Trophoblast cell (in vitro differentiated cells and primary cell): ENCODE results near the gene PGAM5.

Experiments
- DNase-seq, 2 donors: peaks; one replicate each; pipeline ENCODE4 v3.0.0-alpha.2; 2016
- H2AFZ ChIP-seq: 2 replicates; pipeline ENCODE4 v1.6.1; 2013; ENCODE audit warnings: low read length, moderate library complexity, mild to moderate bottlenecking; ENCODE audit not compliant: insufficient read depth, poor library complexity
- H2AK5ac ChIP-seq: 2 replicates; pipeline ENCODE4 v1.6.1; 2013; ENCODE audit warnings: mild to moderate bottlenecking, low read length
- H2BK120ac ChIP-seq: 2 replicates; pipeline ENCODE4 v1.6.1; 2013; ENCODE audit warnings: low read length, mild to moderate bottlenecking, moderate library complexity; ENCODE audit not compliant: insufficient read depth, poor library complexity
- H2BK12ac ChIP-seq: 2 replicates; pipeline ENCODE4 v1.6.1; 2013; ENCODE audit warnings: mild to moderate bottlenecking, low read length, moderate library complexity
- H2BK5ac ChIP-seq: 2 replicates; pipeline ENCODE4 v1.6.1; 2013; ENCODE audit warnings: low read length, low read depth, moderate library complexity, mild to moderate bottlenecking; ENCODE audit not compliant: poor library complexity
- H3K14ac ChIP-seq: 2 replicates; pipeline ENCODE4 v1.6.1; 2013; ENCODE audit warnings: mild to moderate bottlenecking, low read length
- H3K18ac ChIP-seq: 2 replicates; pipeline ENCODE4 v1.6.1; 2013; ENCODE audit warnings: mild to moderate bottlenecking, low read length
- H3K23ac ChIP-seq: 2 replicates; pipeline ENCODE4 v1.6.1; 2013; ENCODE audit warnings: low read length
- H3K27ac ChIP-seq: 2 replicates; pipeline ENCODE4 v1.5.1; 2013; ENCODE audit warnings: low read depth, mild to moderate bottlenecking, inconsistent platforms, low read length, moderate library complexity
- H3K27me3 ChIP-seq: 2 replicates; pipeline ENCODE4 v1.6.1; 2013; ENCODE audit warnings: inconsistent platforms, mild to moderate bottlenecking, low read length, moderate library complexity; ENCODE audit not compliant: insufficient read depth
- H3K36me3 ChIP-seq, 2 experiments: 1 replicate in 1 of 2; 2 replicates in 1 of 2; pipeline ENCODE4 v1.6.1; 2013; ENCODE audit warnings: low read length in 2 of 2, mild to moderate bottlenecking in 2 of 2, moderate library complexity in 1 of 2; ENCODE audit not compliant: insufficient read depth in 2 of 2, control insufficient read depth in 1 of 2
- H3K4ac ChIP-seq: 2 replicates; pipeline ENCODE4 v1.6.1; 2013; ENCODE audit warnings: low read depth, mild to moderate bottlenecking, low read length, moderate library complexity
- H3K4me1 ChIP-seq, 2 experiments: 1 replicate in 1 of 2; 2 replicates in 1 of 2; pipeline ENCODE4 v1.6.1; 2013; ENCODE audit warnings: low read length in 2 of 2, mild to moderate bottlenecking in 2 of 2, moderate library complexity in 1 of 2; ENCODE audit not compliant: insufficient read depth in 2 of 2, control insufficient read depth in 1 of 2
- H3K4me2 ChIP-seq: 2 replicates; pipeline ENCODE4 v1.6.1; 2013; ENCODE audit warnings: inconsistent platforms, mild to moderate bottlenecking, low read length, moderate library complexity
- H3K4me3 ChIP-seq: 2 replicates; pipeline ENCODE4 v1.5.1; 2013; ENCODE audit warnings: mild to moderate bottlenecking, low read depth, low read length, inconsistent platforms
- H3K79me1 ChIP-seq: one replicate; pipeline ENCODE4 v1.6.1; 2013; ENCODE audit warnings: low read length
- H3K79me2 ChIP-seq: 2 replicates; pipeline ENCODE4 v1.6.1; 2013; ENCODE audit warnings: low read length, mild to moderate bottlenecking; ENCODE audit not compliant: control insufficient read depth, insufficient read depth, poor library complexity
- H3K9ac ChIP-seq: 2 replicates; pipeline ENCODE4 v1.6.1; 2013; ENCODE audit warnings: mild to moderate bottlenecking, low read length
- H3K9me3 ChIP-seq: 2 replicates; pipeline ENCODE4 v1.6.1; 2013; ENCODE audit warnings: low read depth, mild to moderate bottlenecking, control low read depth, inconsistent platforms, low read length; ENCODE audit not compliant: insufficient read depth
- H4K12ac ChIP-seq: 2 replicates; pipeline ENCODE4 v1.6.1; 2013; ENCODE audit warnings: low read depth, mild to moderate bottlenecking, low read length, moderate library complexity
- H4K8ac ChIP-seq: 2 replicates; pipeline ENCODE4 v1.6.1; 2013; ENCODE audit warnings: low read depth, mild to moderate bottlenecking, low read length, moderate library complexity
- H4K91ac ChIP-seq: one replicate; pipeline ENCODE4 v1.6.1; 2013; ENCODE audit warnings: low read depth, mild to moderate bottlenecking, low read length, moderate library complexity
- WGBS: extraction: QIAGEN DNeasy Blood & Tissue Kit; methylation state at CpG from one replicate; pipeline ENCODE4 v1.1.7; 2013; ENCODE audit warnings: missing lambda C conversion rate; ENCODE audit not compliant: insufficient read length, insufficient coverage; ENCODE audit errors: extremely low coverage; 5-methylcytosine and 5-hydroxymethylcytosine counted together

Gene PGAM5

GRCh38 chr12:132669166-132669879, 41.3 kb upstream of the PGAM5 start:
- no CpG with 5 or more reads among the region's 17 CpGs for WGBS
- Histone ChIP-seq H3K79me2 (no peaks in the 10 kb centered on the region), H2BK120ac (no peak overlapping the region), H2AFZ (no peak overlapping the region), H3K4me2 (no peak overlapping the region), H3K9me3 (peaks cover 3% of the 10 kb centered on the region), H4K8ac (no peak overlapping the region), H3K23ac (no peak overlapping the region), H2BK12ac (no peak overlapping the region), H3K79me1 (no peaks in the 10 kb centered on the region), H3K9ac (no peak overlapping the region), H3K4me1 (no peaks in the 10 kb centered on the region), H3K4me3 (no peak overlapping the region), H3K14ac (no peak overlapping the region), H2AK5ac (no peak overlapping the region), H3K18ac (no peak overlapping the region), H4K12ac (no peak overlapping the region), H3K27me3 (no peaks in the 10 kb centered on the region), H3K4ac (no peak overlapping the region), H2BK5ac (no peak overlapping the region), H3K27ac (no peak overlapping the region), H4K91ac (no peak overlapping the region), H3K36me3 (peaks cover 75 to 77% of the 10 kb centered on the region in 2 experiments)
- no peak for DNase-seq

- H3K4me2 ChIP-seq: no peak overlapping the region
- no peak overlapping the region for H3K4ac ChIP-seq
- no peak overlapping the region for H2BK120ac ChIP-seq
- no peak overlapping the region for H4K12ac ChIP-seq
- H4K91ac ChIP-seq: no peak overlapping the region
- peaks cover 2% of the 10 kb centered on the region for H3K9me3 ChIP-seq
- H3K36me3 ChIP-seq: peaks cover 76 to 77% of the 10 kb centered on the region in 2 experiments
- no peaks in the 10 kb centered on the region for H3K4me1 ChIP-seq
- no peak overlapping the region for H3K9ac ChIP-seq
- H2BK12ac ChIP-seq: no peak overlapping the region
- no peak overlapping the region for H2AFZ ChIP-seq
- H3K14ac ChIP-seq: no peak overlapping the region
- WGBS: no CpG with 5 or more reads among the region's 16 CpGs
- H2BK5ac ChIP-seq: no peak overlapping the region
- H2AK5ac ChIP-seq: no peak overlapping the region
- no peak overlapping the region for H3K18ac ChIP-seq
- DNase-seq: no peak
- no peak overlapping the region for H3K4me3 ChIP-seq
- H4K8ac ChIP-seq: no peak overlapping the region
- H3K79me2 ChIP-seq: no peaks in the 10 kb centered on the region
- no peaks in the 10 kb centered on the region for H3K79me1 ChIP-seq
- no peaks in the 10 kb centered on the region for H3K27me3 ChIP-seq
- H3K23ac ChIP-seq: no peak overlapping the region
- no peak overlapping the region for H3K27ac ChIP-seq
These were observed 38.5 kb upstream of the PGAM5 start for GRCh38 chr12:132672116-132672515.

DNA sequence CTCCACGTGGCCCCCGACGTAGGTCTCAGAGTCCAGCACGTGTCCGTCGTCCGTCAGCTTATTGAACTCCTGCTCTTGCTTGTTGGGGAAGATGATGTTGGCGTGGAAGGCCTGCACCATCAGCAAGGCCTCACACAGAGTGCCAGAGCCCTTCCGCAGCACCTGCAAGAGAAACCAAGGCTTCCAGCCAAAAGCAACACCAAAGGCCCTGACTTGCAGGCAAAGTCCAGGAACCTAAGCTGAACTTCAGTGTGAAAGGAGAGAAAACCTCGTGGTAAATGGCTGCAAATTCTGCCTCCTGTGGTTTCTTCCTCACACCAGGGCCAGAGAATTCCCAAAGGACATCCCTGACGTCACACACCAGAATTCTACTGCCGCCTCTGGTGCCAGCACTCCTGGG, 38.0 kb upstream of the PGAM5 start:
- Histone ChIP-seq H3K79me1 (no peaks in the 10 kb centered on the region), H3K9ac (no peak overlapping the region), H3K27ac (no peak overlapping the region), H3K4me2 (no peak overlapping the region), H3K4me1 (no peaks in the 10 kb centered on the region), H2BK5ac (no peak overlapping the region), H2BK120ac (no peak overlapping the region), H4K91ac (no peak overlapping the region), H3K14ac (no peak overlapping the region), H3K4me3 (no peak overlapping the region), H3K23ac (no peak overlapping the region), H3K36me3 (peaks cover 75 to 76% of the 10 kb centered on the region in 2 experiments), H2AFZ (no peak overlapping the region), H3K79me2 (no peaks in the 10 kb centered on the region), H3K4ac (no peak overlapping the region), H4K8ac (no peak overlapping the region), H3K27me3 (no peaks in the 10 kb centered on the region), H3K18ac (no peak overlapping the region), H2BK12ac (no peak overlapping the region), H3K9me3 (peaks cover 2% of the 10 kb centered on the region), H2AK5ac (no peak overlapping the region), H4K12ac (no peak overlapping the region)
- DNase-seq: no peak
- no CpG with 5 or more reads among the region's 12 CpGs for WGBS

GRCh38 chr12:132673288-132674179, 37.1 kb upstream of the PGAM5 start:
- no peak overlapping the region for H3K9ac ChIP-seq
- H3K14ac ChIP-seq: no peak overlapping the region
- no peaks in the 10 kb centered on the region for H3K79me1 ChIP-seq
- H3K4me3 ChIP-seq: no peak overlapping the region
- H4K12ac ChIP-seq: no peak overlapping the region
- no peak overlapping the region for H4K91ac ChIP-seq
- H3K4me1 ChIP-seq: no peaks in the 10 kb centered on the region
- H4K8ac ChIP-seq: no peak overlapping the region
- H2BK120ac ChIP-seq: no peak overlapping the region
- H3K79me2 ChIP-seq: no peaks in the 10 kb centered on the region
- H3K18ac ChIP-seq: no peak overlapping the region
- DNase-seq: no peak
- H2BK5ac ChIP-seq: no peak overlapping the region
- H2AFZ ChIP-seq: no peak overlapping the region
- no CpG with 5 or more reads among the region's 27 CpGs for WGBS
- H2AK5ac ChIP-seq: no peak overlapping the region
- H3K4ac ChIP-seq: no peak overlapping the region
- H3K4me2 ChIP-seq: no peak overlapping the region
- no peak overlapping the region for H2BK12ac ChIP-seq
- H3K9me3 ChIP-seq: peaks cover 2% of the 10 kb centered on the region
- H3K36me3 ChIP-seq: peaks cover 72 to 75% of the 10 kb centered on the region in 2 experiments
- no peak overlapping the region for H3K23ac ChIP-seq
- no peak overlapping the region for H3K27ac ChIP-seq
- H3K27me3 ChIP-seq: no peaks in the 10 kb centered on the region
